Loucy (cell line): Measurements from ENCODE around the gene NBR1.

Source experiments
- H2AFZ ChIP-seq: fragments of 200-600 bp; sonication (generic); 2 replicates; pipeline ENCODE4 v1.6.0; 2016; ENCODE audit warnings: antibody characterized with exemption, mild to moderate bottlenecking, low read length, moderate library complexity
- H3F3A ChIP-seq: fragments of 200-600 bp; 2 replicates; pipeline ENCODE4 v1.6.0; 2016; ENCODE audit warnings: antibody characterized with exemption, low read depth, mild to moderate bottlenecking
- H3K27me3 ChIP-seq: fragments of 200-600 bp; sonication (generic); 2 replicates; pipeline ENCODE4 v1.6.1; 2014; ENCODE audit warnings: low read length, mild to moderate bottlenecking; ENCODE audit not compliant: insufficient read depth, poor library complexity, severe bottlenecking
- H3K36me3 ChIP-seq: fragments of 200-600 bp; sonication (generic); 2 replicates; pipeline ENCODE4 v1.6.1; 2016; ENCODE audit warnings: low read length; ENCODE audit not compliant: insufficient read depth
- H3K4me1 ChIP-seq: fragments of 200-600 bp; sonication (generic); 2 replicates; pipeline ENCODE4 v1.5.1; 2014; ENCODE audit warnings: low read length, mild to moderate bottlenecking; ENCODE audit not compliant: insufficient read depth, poor library complexity, severe bottlenecking
- H3K4me2 ChIP-seq: fragments of 200-600 bp; sonication (generic); 2 replicates; pipeline ENCODE4 v1.6.0; 2014; ENCODE audit warnings: antibody characterized with exemption, low read length, low read depth, mild to moderate bottlenecking; ENCODE audit not compliant: poor library complexity, severe bottlenecking
- H3K4me3 ChIP-seq: fragments of 200-600 bp; sonication (generic); 2 replicates; pipeline ENCODE4 v1.5.1; 2014; ENCODE audit warnings: low read length, mild to moderate bottlenecking, mixed read lengths; ENCODE audit not compliant: poor library complexity, severe bottlenecking
- H3K79me2 ChIP-seq: fragments of 200-600 bp; sonication (generic); 2 replicates; pipeline ENCODE4 v1.6.1; 2014; ENCODE audit warnings: low read length; ENCODE audit not compliant: insufficient read depth
- H3K9ac ChIP-seq: fragments of 200-600 bp; sonication (generic); 2 replicates; pipeline ENCODE4 v1.6.0; 2014; ENCODE audit warnings: mild to moderate bottlenecking, low read depth, low read length, moderate library complexity; ENCODE audit not compliant: poor library complexity, severe bottlenecking
- H3K9me2 ChIP-seq: fragments of 200-600 bp; sonication (generic); replicated peaks from 2 replicates; pipeline ENCODE4 v1.6.1; 2016; ENCODE audit warnings: low read depth, low read length, mixed read lengths
- H3K9me3 ChIP-seq: fragments of 200-600 bp; sonication (generic); 2 replicates; pipeline ENCODE4 v1.6.1; 2014; ENCODE audit warnings: mild to moderate bottlenecking, antibody characterized with exemption, low read length, low read depth; ENCODE audit not compliant: insufficient read depth
- H4K20me1 ChIP-seq: fragments of 200-600 bp; sonication (generic); 2 replicates; pipeline ENCODE4 v1.6.0; 2014; ENCODE audit warnings: antibody characterized with exemption, low read length, mild to moderate bottlenecking; ENCODE audit not compliant: insufficient read depth, poor library complexity, severe bottlenecking
- CTCF ChIP-seq: fragments of 200-600 bp; sonication (generic); conservative IDR thresholded peaks from 2 replicates; pipeline ENCODE4 v1.5.1; 2014; ENCODE audit warnings: mild to moderate bottlenecking, antibody characterized with exemption, low read length
- EZH2phosphoT487 ChIP-seq: fragments of 200-600 bp; IDR thresholded peaks from 2 replicates; pipeline ENCODE4 v1.6.1; 2018; ENCODE audit warnings: antibody characterized with exemption, mild to moderate bottlenecking, moderate library complexity, borderline replicate concordance

Gene NBR1

GRCh38 chr17:43171586-43172487 is 823 bp downstream of the NBR1 start:
- Histone ChIP-seq H3K4me1 (peaks cover 28% of the 10 kb centered on the region), H4K20me1 (no peaks in the 10 kb centered on the region), H3F3A (no peaks in the 10 kb centered on the region), H3K79me2 (peaks cover 60% of the 10 kb centered on the region; the same call in 1 of the 2 replicates), H3K4me3 (peak overlapping the region; percentile 89), H2AFZ (peak overlapping the region; percentile 57), H3K9ac (peak overlapping the region; percentile 93), H3K9me2 (no peaks in the 10 kb centered on the region), H3K36me3 (no peaks in the 10 kb centered on the region), H3K4me2 (peak overlapping the region; percentile 85), H3K9me3 (no peaks in the 10 kb centered on the region), H3K27me3 (no peaks in the 10 kb centered on the region)
- TF ChIP-seq EZH2phosphoT487 (no peak), CTCF (peak; percentile 46)

- Histone ChIP-seq H4K20me1 (no peaks in the 10 kb centered on the region), H2AFZ (no peak overlapping the region), H3K9me2 (no peaks in the 10 kb centered on the region), H3K4me2 (peak overlapping the region; percentile 62), H3F3A (no peaks in the 10 kb centered on the region), H3K4me1 (peaks cover 32% of the 10 kb centered on the region), H3K27me3 (no peaks in the 10 kb centered on the region), H3K36me3 (peaks cover 8% of the 10 kb centered on the region; the same call in 1 of the 2 replicates), H3K4me3 (peak overlapping the region; percentile 28), H3K79me2 (peaks cover 34% of the 10 kb centered on the region; the same call in 1 of the 2 replicates), H3K9me3 (no peaks in the 10 kb centered on the region), H3K9ac (peak overlapping the region; percentile 4)
- TF ChIP-seq EZH2phosphoT487 (no peak), CTCF (no peak)
These were observed 4.5 kb downstream of the NBR1 start for GRCh38 chr17:43175213-43176118.

- Histone ChIP-seq H3K4me1 (peaks cover 32% of the 10 kb centered on the region), H3K27me3 (no peaks in the 10 kb centered on the region), H3K4me3 (peak overlapping the region; percentile 28), H3K9ac (peak overlapping the region; percentile 4), H3K9me3 (no peaks in the 10 kb centered on the region), H4K20me1 (no peaks in the 10 kb centered on the region), H3K4me2 (peak overlapping the region; percentile 62), H3K9me2 (no peaks in the 10 kb centered on the region), H3F3A (no peaks in the 10 kb centered on the region), H2AFZ (no peak overlapping the region), H3K36me3 (peaks cover 8% of the 10 kb centered on the region; the same call in 1 of the 2 replicates), H3K79me2 (peaks cover 34% of the 10 kb centered on the region; the same call in 1 of the 2 replicates)
- TF ChIP-seq EZH2phosphoT487 (no peak), CTCF (no peak)
These were observed 5.1 kb downstream of the NBR1 start for GRCh38 chr17:43176119-43176570.
